Measurements from ENCODE around the gene SOBP.

The SOBP gene

GRCh38 chr6:107587451-107587850, 97.5 kb downstream of the SOBP start:
- DNase-seq (ENCODE audit: low spot score), result no peak

GRCh38 chr6:107589199-107589598, 99.3 kb downstream of the SOBP start:
- no peak for DNase-seq (ENCODE audit: low spot score)

DNA sequence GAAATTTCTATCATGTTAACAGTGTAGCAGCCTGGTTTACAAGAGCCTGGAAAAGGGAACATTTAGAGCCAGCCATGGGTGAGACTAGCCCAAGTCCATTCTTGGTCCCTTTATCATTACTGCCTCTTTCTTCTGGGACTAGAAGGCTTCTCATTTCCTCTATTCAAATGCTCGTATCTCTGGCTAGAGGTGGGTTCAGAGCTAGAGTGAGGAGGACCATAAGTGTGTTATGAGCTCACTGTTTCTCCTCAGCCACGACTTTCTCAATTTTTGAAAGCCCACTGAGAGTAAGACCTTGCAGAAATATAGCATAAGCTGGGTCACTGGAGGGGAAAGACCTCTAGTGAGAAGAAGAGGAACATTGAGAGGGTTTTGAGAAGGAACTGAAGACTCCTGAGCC, 100.0 kb downstream of the SOBP start:
- DNase-seq (ENCODE audit: low spot score), result no peak

- no peak for DNase-seq (ENCODE audit: low spot score)
These were observed 100.5 kb downstream of the SOBP start for GRCh38 chr6:107590378-107590777.

DNA sequence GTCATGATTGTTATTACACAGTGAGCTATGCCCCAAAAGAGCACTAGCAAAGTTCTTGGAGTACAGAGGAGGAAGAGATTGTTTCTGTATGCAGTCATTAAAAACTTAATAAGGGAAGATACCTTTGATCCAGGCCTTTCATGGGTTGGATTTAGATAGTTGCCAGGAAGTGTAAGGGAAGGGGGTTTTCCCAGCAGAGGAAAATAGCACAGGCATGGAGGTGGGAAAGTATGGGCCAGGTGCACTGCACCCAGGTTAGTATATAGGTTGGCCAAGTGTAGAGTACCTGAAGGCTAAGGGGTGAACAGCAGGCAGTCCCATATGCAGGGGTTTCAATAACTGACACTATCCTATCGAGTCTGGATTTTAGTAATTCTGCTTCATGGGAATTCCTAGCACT, 101.4 kb downstream of the SOBP start:
- no peak for DNase-seq (ENCODE audit: low spot score)

DNA sequence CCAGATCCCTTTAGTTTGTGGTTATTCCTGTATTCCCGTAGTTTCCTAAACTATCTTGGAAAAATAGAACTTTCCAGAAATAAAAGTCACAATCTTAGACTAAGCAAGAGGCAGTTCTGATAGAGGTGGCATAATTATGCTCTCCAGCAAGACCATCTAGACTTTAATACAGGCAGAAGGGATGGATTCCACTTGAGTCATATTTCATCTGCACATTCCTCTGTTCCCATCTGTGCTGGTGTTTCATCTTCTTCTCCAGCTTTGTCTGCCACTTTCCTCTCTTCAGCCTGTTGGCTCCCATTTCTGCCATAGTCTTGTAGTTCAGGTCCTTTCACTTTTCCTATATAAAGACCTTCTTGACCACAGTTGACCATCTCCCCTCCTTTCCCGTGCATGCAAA, 102.9 kb downstream of the SOBP start:
- DNase-seq (ENCODE audit: low spot score), result no peak

DNA sequence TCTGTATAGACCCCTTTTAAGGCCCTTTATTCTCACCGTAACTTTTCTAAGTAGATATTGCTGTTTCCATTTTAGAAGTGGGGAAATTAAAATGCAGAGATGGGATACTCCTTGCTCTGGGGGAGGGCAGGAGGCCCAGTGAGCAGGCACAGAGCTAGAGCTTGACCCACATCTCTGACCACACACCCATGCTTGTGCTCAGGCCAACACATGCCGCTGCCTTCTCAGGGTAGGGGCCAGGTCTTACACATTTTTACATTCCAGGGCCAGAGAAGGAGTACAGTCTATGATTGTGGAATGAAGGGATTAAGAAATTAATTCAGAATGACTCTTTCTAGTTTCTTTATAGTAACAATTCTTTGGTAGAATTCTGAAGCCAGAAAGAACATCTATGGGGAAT, 104.8 kb downstream of the SOBP start:
- DNase-seq (ENCODE audit: low spot score), result no peak

- DNase-seq (ENCODE audit: low spot score), result no peak
These were observed 108.2 kb downstream of the SOBP start for GRCh38 chr6:107598091-107598490.

GRCh38 chr6:107599043-107599442, 109.1 kb downstream of the SOBP start:
- DNase-seq (ENCODE audit: low spot score), result no peak

- DNase-seq (ENCODE audit: low spot score), result no peak
These were observed 110.2 kb downstream of the SOBP start for GRCh38 chr6:107600121-107600520.

DNA sequence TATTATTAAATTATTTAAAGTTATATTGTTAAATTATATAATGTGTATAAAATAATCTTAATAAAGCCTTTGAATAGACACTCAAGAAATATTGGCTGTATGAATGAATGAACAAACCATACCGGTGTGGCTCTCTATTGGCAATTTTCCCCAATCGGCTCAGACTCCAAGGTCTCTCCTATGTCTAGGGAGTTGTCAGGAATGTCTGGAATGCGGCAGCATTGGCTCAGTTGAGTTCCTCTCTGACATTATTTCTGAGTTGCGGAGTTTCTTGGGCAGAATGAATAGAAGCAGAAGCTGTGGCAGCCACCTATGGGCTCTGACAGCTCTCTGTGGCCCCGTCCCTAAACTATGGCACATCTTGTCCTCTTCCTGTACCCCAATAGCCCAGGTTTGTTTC, 111.0 kb downstream of the SOBP start:
- no peak for DNase-seq (ENCODE audit: low spot score)

DNA sequence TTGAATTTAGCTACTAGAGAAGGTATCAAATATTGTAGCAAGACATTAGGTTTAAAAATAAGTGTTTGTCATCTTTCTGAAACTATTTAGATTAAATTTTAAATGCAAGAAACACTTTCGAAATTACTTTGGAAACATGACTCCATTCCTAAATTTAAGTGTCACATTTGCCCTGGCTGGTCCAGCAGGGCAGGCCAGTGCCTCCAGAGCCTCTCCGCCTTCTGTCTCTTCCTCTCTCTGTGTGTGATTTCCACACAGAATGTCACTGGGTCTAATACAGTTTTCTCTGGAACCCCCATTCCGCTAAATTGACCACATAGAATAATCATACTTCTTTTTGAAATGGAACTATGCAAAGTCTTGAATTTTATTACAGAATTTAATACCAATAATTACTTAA, 111.5 kb downstream of the SOBP start:
- no peak for DNase-seq (ENCODE audit: low spot score)

DNA sequence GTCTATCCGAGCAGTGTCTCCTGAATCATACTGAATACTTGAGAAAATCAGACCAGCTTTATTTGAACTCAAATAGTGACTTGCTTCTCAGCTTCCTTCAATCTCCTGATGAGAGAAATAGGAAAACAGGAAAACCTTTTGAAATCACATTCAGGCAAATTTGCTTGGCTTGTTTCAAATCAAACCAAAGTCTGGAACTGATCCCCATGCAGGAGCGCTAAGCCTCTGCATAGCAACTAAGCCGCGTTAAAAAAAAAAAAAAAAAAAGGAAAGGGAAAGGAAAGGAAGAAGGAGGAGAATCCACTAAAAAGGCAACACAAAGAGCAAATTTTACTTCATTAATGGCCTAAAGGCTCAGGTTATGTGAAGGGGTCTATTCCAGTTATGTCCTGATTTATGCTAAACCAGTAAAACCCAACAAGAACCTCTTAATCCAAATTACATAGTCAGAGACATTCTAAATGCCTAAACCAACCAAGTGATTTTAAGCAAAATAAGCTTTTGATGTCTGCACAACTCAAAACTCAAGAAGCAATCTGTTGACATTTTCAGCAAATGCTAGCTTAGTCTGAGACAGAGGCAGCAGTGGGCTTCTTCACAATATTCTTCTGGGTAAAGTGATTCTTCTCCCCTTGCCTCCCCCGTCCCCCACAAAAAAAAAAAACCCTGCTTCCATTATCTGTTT, 112.5 kb downstream of the SOBP start:
- DNase-seq (ENCODE audit: low spot score), result no peak

- no peak for DNase-seq (ENCODE audit: low spot score)
These were observed 113.1 kb downstream of the SOBP start for GRCh38 chr6:107603006-107603370.

- no peak for DNase-seq (ENCODE audit: low spot score)
These were observed 114.6 kb downstream of the SOBP start for GRCh38 chr6:107604549-107604948.

DNA sequence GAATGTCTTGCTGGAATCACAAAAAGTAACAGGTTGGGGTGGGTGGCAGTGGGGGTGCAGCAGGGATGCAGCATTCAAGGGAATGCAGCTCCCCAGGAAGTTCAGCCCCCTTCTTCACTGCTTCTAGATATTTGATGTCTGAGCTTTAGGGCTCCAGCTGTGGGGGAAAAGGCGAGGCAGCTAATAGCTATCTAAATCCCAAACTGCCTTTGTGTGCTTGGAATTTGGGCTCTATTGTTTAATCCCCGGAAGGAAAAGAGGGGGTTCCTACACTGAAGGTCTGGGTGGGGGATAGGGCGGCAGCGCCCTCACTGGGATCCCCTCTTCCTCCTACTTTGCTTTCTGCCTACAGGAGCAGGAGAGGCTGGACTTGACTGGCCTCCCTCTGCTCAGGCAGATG, 116.5 kb downstream of the SOBP start:
- DNase-seq (ENCODE audit: low spot score), result no peak

- peak; percentile 26 for DNase-seq (ENCODE audit: low spot score)
These were observed 117.2 kb downstream of the SOBP start for GRCh38 chr6:107607116-107607515.

GRCh38 chr6:107611094-107611810, 121.3 kb downstream of the SOBP start:
- DNase-seq (ENCODE audit: low spot score), result no peak

DNA sequence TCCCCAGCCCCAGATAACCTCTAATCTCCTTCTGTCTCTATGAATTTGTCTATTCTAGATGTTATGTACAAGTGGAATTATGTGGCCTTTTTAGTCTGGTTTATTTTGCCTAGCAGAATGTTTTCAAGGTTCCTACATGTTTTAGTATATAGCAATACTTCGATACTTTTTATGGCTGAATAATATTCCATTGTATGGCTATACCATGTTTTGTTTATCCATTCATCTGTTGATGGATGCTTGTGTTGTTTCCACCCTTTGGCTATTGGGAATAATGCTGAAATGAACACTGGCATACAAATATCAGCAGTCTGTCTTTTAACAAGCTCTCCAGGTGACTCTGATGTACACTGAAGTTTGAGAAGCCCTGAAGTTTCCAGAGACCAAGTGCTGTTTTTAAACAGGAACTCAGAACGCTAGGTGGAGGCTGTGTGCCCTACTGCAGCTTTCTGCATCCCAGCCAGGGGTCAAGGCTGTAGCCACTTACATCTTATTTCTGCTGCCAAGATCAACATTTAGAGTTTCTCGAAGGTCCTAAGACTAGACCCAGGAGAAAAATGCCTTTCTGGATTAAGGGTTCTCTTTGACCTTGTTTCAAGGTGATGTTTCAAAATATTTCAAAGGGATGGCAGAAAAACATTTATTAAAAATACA, 123.0 kb downstream of the SOBP start:
- DNase-seq (ENCODE audit: low spot score), result no peak

- no peak for DNase-seq (ENCODE audit: low spot score)
These were observed 123.9 kb downstream of the SOBP start for GRCh38 chr6:107613651-107614379.

- no peak for DNase-seq (ENCODE audit: low spot score)
These were observed 124.9 kb downstream of the SOBP start for GRCh38 chr6:107614828-107615227.

- DNase-seq (ENCODE audit: low spot score), result no peak
These were observed 126.9 kb downstream of the SOBP start for GRCh38 chr6:107616775-107617174.
